ENCODE data around the gene CIDEC. TPM values are rescaled to one million over a fixed set of nuclear protein-coding genes. Genes with fewer than 3 reads are reported as not detected.

The CIDEC gene
- total RNA-seq, 1 donor from 2014 or later: 51.3 TPM

GRCh38 chr3:9914011-9914410 lies 34.0 kb upstream of the CIDEC start:
- DNase-seq (ENCODE audit: extremely low spot score in 2 of 2): no peak
- no peak for TF ChIP-seq CTCF (IDR thresholded peaks at IDR 0.05)
- no peak for TF ChIP-seq POLR2AphosphoS5 (IDR thresholded peaks at IDR 0.05; ENCODE audit: insufficient read depth in 1 of 2, low read depth in 1 of 2)
- no peak for TF ChIP-seq POLR2A (IDR thresholded peaks at IDR 0.05)
- peak overlapping the region; percentile 90 for H3K27ac ChIP-seq

GRCh38 chr3:9913601-9914000 lies 33.5 kb upstream of the CIDEC start:
- peaks cover 59% of the 10 kb centered on the region for H3K4me1 ChIP-seq
- intact Hi-C loops (cut with DNase I): loop anchor here (10.0 kb wide), 1 partner anchor 179 kb away; the partner anchor contains the start of gene BRPF1
- no peaks in the 10 kb centered on the region for H3K9me3 ChIP-seq
- no peak overlapping the region for H3K4me3 ChIP-seq
- H3K36me3 ChIP-seq: peaks cover 0 to 7% of the 10 kb centered on the region in 2 donors
- H3K27ac ChIP-seq: peak overlapping the region; percentile 90
- no peak for DNase-seq (ENCODE audit: extremely low spot score in 2 of 2)
- H3K27me3 ChIP-seq: no peaks in the 10 kb centered on the region
- no peak for TF ChIP-seq POLR2AphosphoS5 (IDR thresholded peaks at IDR 0.05; ENCODE audit: insufficient read depth in 1 of 2, low read depth in 1 of 2)
- no peak for TF ChIP-seq POLR2A (IDR thresholded peaks at IDR 0.05)
- no peak for TF ChIP-seq CTCF (IDR thresholded peaks at IDR 0.05)

More at GRCh38 chr3:9914011-9914410, 34.0 kb upstream of the CIDEC start:
- intact Hi-C loops (cut with DNase I): loop anchor here (10.0 kb wide), 1 partner anchor 179 kb away; the partner anchor contains the start of gene BRPF1
- Histone ChIP-seq H3K4me3 (no peak overlapping the region), H3K9me3 (no peaks in the 10 kb centered on the region), H3K27me3 (no peaks in the 10 kb centered on the region), H3K4me1 (peaks cover 61% of the 10 kb centered on the region), H3K36me3 (peaks cover 0 to 3% of the 10 kb centered on the region in 2 donors)

- intact Hi-C loops (cut with DNase I): loop anchor here (10.0 kb wide), 1 partner anchor 178 kb away; the partner anchor contains the start of gene BRPF1
Measured at GRCh38 chr3:9912294-9912935, 32.4 kb upstream of the CIDEC start.

GRCh38 chr3:9911863-9912262 lies 31.8 kb upstream of the CIDEC start:
- Histone ChIP-seq H3K27ac (no peak overlapping the region), H3K4me3 (no peak overlapping the region), H3K4me1 (peaks cover 42% of the 10 kb centered on the region), H3K27me3 (no peaks in the 10 kb centered on the region), H3K9me3 (no peaks in the 10 kb centered on the region), H3K36me3 (peaks cover 0 to 12% of the 10 kb centered on the region in 2 donors)
- intact Hi-C loops (cut with DNase I): loop anchor here (10.0 kb wide), 1 partner anchor 177 kb away; the partner anchor contains the start of gene BRPF1
- DNase-seq (ENCODE audit: extremely low spot score in 2 of 2): no peak
- no peak for TF ChIP-seq POLR2AphosphoS5 (IDR thresholded peaks at IDR 0.05; ENCODE audit: insufficient read depth in 1 of 2, low read depth in 1 of 2)

More at GRCh38 chr3:9912294-9912935, 32.4 kb upstream of the CIDEC start:
- DNase-seq (ENCODE audit: extremely low spot score in 2 of 2): no peak
- H3K36me3 ChIP-seq: peaks cover 0 to 12% of the 10 kb centered on the region in 2 donors
- no peak overlapping the region for H3K27ac ChIP-seq
- H3K9me3 ChIP-seq: no peaks in the 10 kb centered on the region
- no peak overlapping the region for H3K4me3 ChIP-seq
- no peaks in the 10 kb centered on the region for H3K27me3 ChIP-seq
- TF ChIP-seq POLR2AphosphoS5 (IDR thresholded peaks at IDR 0.05; ENCODE audit: insufficient read depth in 1 of 2, low read depth in 1 of 2) (no peak), CTCF (IDR thresholded peaks at IDR 0.05) (no peak), POLR2A (IDR thresholded peaks at IDR 0.05) (no peak)
- peaks cover 47% of the 10 kb centered on the region for H3K4me1 ChIP-seq

GRCh38 chr3:9909221-9910013 lies 29.4 kb upstream of the CIDEC start:
- Histone ChIP-seq H3K9me3 (no peaks in the 10 kb centered on the region), H3K27me3 (no peaks in the 10 kb centered on the region), H3K36me3 (peaks cover 0 to 12% of the 10 kb centered on the region in 2 donors), H3K27ac (no peak overlapping the region), H3K4me3 (no peak overlapping the region), H3K4me1 (peaks cover 28% of the 10 kb centered on the region)
- DNase-seq (ENCODE audit: extremely low spot score in 2 of 2): no peak
- intact Hi-C loops (cut with DNase I): loop anchor here (10.0 kb wide), 1 partner anchor 175 kb away; the partner anchor contains the start of gene BRPF1
- TF ChIP-seq POLR2AphosphoS5 (IDR thresholded peaks at IDR 0.05; ENCODE audit: insufficient read depth in 1 of 2, low read depth in 1 of 2) (no peak), POLR2A (IDR thresholded peaks at IDR 0.05) (no peak), CTCF (IDR thresholded peaks at IDR 0.05) (no peak)
